Adipocyte (in vitro differentiated cells): ENCODE results near the gene NT5C1A.

Source experiments
- DNase-seq: peaks from one replicate; pipeline ENCODE4 v3.0.0-alpha.2; 2015; ENCODE audit warnings: low read depth
- H3K27me3 ChIP-seq: replicated peaks from 2 replicates; pipeline ENCODE4 v1.7.0; 2013; ENCODE audit warnings: mild to moderate bottlenecking, low read length, moderate library complexity; ENCODE audit not compliant: control insufficient read depth, insufficient read depth
- H3K36me3 ChIP-seq: 2 replicates; pipeline ENCODE4 v1.7.0; 2013; ENCODE audit warnings: low read length, mild to moderate bottlenecking, moderate library complexity; ENCODE audit not compliant: control insufficient read depth, insufficient read depth, severe bottlenecking
- H3K4me1 ChIP-seq: 2 replicates; pipeline ENCODE4 v1.7.0; 2013; ENCODE audit warnings: mild to moderate bottlenecking, low read length, moderate library complexity; ENCODE audit not compliant: control insufficient read depth, insufficient read depth
- H3K4me3 ChIP-seq: 2 replicates; pipeline ENCODE4 v1.7.0; 2013; ENCODE audit warnings: mild to moderate bottlenecking, low read length, moderate library complexity
- H3K9ac ChIP-seq: 2 replicates; pipeline ENCODE4 v1.7.0; 2013; ENCODE audit warnings: mild to moderate bottlenecking, low read length, moderate library complexity
- H3K9me3 ChIP-seq: 2 replicates; pipeline ENCODE4 v1.7.0; 2013; ENCODE audit warnings: mild to moderate bottlenecking, low read length, moderate library complexity; ENCODE audit not compliant: control insufficient read depth

The NT5C1A gene

GRCh38 chr1:39675220-39675619 is 3.3 kb upstream of the NT5C1A start:
- Histone ChIP-seq H3K36me3 (no peaks in the 10 kb centered on the region), H3K27me3 (peaks cover 54% of the 10 kb centered on the region), H3K4me3 (no peak overlapping the region), H3K9ac (no peak overlapping the region), H3K9me3 (peaks cover 15% of the 10 kb centered on the region), H3K4me1 (peaks cover 9% of the 10 kb centered on the region)
- no peak for DNase-seq

- peaks cover 68% of the 10 kb centered on the region for H3K27me3 ChIP-seq
- no peak overlapping the region for H3K4me3 ChIP-seq
- DNase-seq: no peak
- H3K9ac ChIP-seq: no peak overlapping the region
- H3K9me3 ChIP-seq: peaks cover 15% of the 10 kb centered on the region
- H3K36me3 ChIP-seq: no peaks in the 10 kb centered on the region
- H3K4me1 ChIP-seq: peaks cover 9% of the 10 kb centered on the region
Observed at GRCh38 chr1:39673215-39673614, 1.3 kb upstream of the NT5C1A start.

GRCh38 chr1:39672551-39672947 is 642 bp upstream of the NT5C1A start:
- DNase-seq: peak; percentile 28

GRCh38 chr1:39671433-39671792 is 494 bp downstream of the NT5C1A start:
- no peak overlapping the region for H3K9ac ChIP-seq
- H3K9me3 ChIP-seq: peaks cover 15% of the 10 kb centered on the region
- H3K4me3 ChIP-seq: peak overlapping the region; percentile 65
- H3K4me1 ChIP-seq: peaks cover 9% of the 10 kb centered on the region
- H3K36me3 ChIP-seq: no peaks in the 10 kb centered on the region
- peaks cover 73% of the 10 kb centered on the region for H3K27me3 ChIP-seq
- peak; percentile 37 for DNase-seq

More at GRCh38 chr1:39672551-39672947, 642 bp upstream of the NT5C1A start:
- Histone ChIP-seq H3K27me3 (peaks cover 73% of the 10 kb centered on the region), H3K4me1 (peaks cover 9% of the 10 kb centered on the region), H3K9me3 (peaks cover 15% of the 10 kb centered on the region), H3K4me3 (no peak overlapping the region), H3K36me3 (no peaks in the 10 kb centered on the region), H3K9ac (no peak overlapping the region)

DNA sequence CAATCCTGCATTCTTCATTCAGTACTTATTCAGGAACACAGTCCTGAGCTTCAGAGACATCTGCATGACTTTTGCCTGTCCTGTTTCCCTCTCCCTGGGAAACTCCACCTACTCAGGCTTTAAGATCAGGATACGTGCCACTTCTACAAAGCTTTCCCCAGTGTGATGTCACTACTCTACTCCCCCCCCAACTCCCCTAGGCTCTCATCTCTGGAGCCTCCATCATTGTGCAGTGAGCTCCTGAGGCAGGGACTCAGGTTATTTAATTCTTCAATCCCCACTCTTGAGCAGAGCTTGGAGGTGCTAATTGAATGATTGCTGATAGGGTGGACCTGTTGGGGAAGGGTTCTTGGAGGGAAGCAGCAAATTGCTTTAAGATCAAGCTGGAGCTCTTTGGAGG is 1.2 kb downstream of the NT5C1A start:
- Histone ChIP-seq H3K36me3 (no peaks in the 10 kb centered on the region), H3K4me3 (no peak overlapping the region), H3K4me1 (peaks cover 9% of the 10 kb centered on the region), H3K9ac (no peak overlapping the region), H3K27me3 (peaks cover 79% of the 10 kb centered on the region), H3K9me3 (peaks cover 15% of the 10 kb centered on the region)
- DNase-seq: no peak

GRCh38 chr1:39668894-39669293 is 3.0 kb downstream of the NT5C1A start:
- DNase-seq: no peak
- H3K36me3 ChIP-seq: no peaks in the 10 kb centered on the region
- H3K4me3 ChIP-seq: no peak overlapping the region

DNA sequence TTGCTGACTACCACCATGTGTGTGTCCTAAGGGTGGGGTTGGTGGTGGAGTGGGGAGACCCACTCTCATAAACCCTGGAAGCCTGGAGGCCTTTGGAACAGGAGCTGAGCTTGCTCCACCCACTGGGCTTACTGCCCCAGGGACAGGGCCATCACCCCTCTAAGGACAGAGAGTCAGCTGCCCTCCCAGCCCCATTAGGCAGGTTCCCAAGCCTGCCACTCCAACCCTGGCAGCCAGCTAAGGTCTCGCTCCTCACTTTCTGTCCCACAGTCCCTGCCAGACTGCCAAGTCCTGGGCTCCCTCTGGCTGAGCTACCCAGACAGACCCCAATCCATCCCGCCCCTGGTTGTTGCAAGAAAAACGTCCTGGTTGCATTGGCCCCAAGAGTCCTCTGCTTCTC is 3.8 kb downstream of the NT5C1A start:
- Histone ChIP-seq H3K4me3 (no peak overlapping the region), H3K36me3 (no peaks in the 10 kb centered on the region), H3K9ac (no peak overlapping the region), H3K27me3 (peaks cover 74% of the 10 kb centered on the region), H3K4me1 (peaks cover 9% of the 10 kb centered on the region), H3K9me3 (peaks cover 5% of the 10 kb centered on the region)
- DNase-seq: no peak

More at GRCh38 chr1:39668894-39669293, 3.0 kb downstream of the NT5C1A start:
- Histone ChIP-seq H3K4me1 (peaks cover 9% of the 10 kb centered on the region), H3K9me3 (peaks cover 13% of the 10 kb centered on the region), H3K27me3 (peaks cover 76% of the 10 kb centered on the region), H3K9ac (no peak overlapping the region)

DNA sequence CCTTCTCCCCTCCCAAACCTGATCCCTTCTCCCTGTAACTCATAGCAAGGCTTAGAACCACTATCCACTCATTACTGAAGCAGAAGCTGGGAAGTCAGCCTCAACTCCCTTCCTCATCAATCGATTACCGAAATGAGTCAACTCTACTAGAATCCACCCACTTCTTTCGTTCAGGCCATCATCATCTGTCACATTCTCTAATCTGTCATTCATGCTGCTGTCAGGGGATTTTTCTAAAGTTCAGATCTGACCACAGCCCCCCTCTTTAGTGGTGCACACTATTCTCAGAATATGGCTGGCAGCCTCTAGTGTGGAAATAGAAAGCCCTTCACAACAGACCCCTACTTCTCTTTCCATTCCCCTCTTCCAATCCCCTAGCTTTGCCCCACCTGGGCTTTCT is 5.1 kb downstream of the NT5C1A start:
- H3K36me3 ChIP-seq: no peaks in the 10 kb centered on the region
- no peak overlapping the region for H3K4me3 ChIP-seq
- peaks cover 4% of the 10 kb centered on the region for H3K4me1 ChIP-seq
- no peaks in the 10 kb centered on the region for H3K9me3 ChIP-seq
- DNase-seq: no peak
- H3K9ac ChIP-seq: no peak overlapping the region
- H3K27me3 ChIP-seq: peaks cover 76% of the 10 kb centered on the region

GRCh38 chr1:39663559-39663958 is 8.3 kb downstream of the NT5C1A start:
- DNase-seq: no peak
- H3K9ac ChIP-seq: no peak overlapping the region
- peaks cover 76% of the 10 kb centered on the region for H3K27me3 ChIP-seq

GRCh38 chr1:39662861-39663260 is 9.0 kb downstream of the NT5C1A start:
- Histone ChIP-seq H3K4me3 (no peak overlapping the region), H3K9me3 (no peaks in the 10 kb centered on the region), H3K36me3 (no peaks in the 10 kb centered on the region), H3K9ac (no peak overlapping the region), H3K27me3 (peaks cover 69% of the 10 kb centered on the region), H3K4me1 (no peaks in the 10 kb centered on the region)
- no peak for DNase-seq

More at GRCh38 chr1:39663559-39663958, 8.3 kb downstream of the NT5C1A start:
- Histone ChIP-seq H3K4me1 (no peaks in the 10 kb centered on the region), H3K4me3 (no peak overlapping the region), H3K9me3 (no peaks in the 10 kb centered on the region), H3K36me3 (no peaks in the 10 kb centered on the region)

DNA sequence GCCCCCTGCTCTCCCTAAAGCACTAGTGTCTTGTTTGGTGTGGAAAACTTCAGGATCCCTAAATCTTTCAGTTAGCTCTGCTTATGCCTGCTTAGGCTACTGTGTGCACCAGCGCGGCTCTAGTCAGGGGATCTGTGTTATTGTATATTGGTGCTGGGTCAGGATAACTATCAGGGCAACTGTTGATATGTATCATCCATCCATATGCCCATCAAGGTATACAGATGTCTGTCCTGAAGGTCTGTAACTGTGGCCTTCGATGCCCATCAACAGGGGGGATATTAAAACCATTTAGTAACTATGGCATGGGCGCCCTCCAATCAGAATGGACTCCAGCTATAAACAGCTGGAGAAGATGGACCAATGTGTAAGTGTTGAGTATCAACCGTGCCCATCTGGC is 12.4 kb downstream of the NT5C1A start:
- Histone ChIP-seq H3K9ac (no peak overlapping the region), H3K9me3 (no peaks in the 10 kb centered on the region), H3K4me1 (peaks cover 2% of the 10 kb centered on the region), H3K27me3 (peaks cover 64% of the 10 kb centered on the region), H3K36me3 (no peaks in the 10 kb centered on the region), H3K4me3 (no peak overlapping the region)
- no peak for DNase-seq

DNA sequence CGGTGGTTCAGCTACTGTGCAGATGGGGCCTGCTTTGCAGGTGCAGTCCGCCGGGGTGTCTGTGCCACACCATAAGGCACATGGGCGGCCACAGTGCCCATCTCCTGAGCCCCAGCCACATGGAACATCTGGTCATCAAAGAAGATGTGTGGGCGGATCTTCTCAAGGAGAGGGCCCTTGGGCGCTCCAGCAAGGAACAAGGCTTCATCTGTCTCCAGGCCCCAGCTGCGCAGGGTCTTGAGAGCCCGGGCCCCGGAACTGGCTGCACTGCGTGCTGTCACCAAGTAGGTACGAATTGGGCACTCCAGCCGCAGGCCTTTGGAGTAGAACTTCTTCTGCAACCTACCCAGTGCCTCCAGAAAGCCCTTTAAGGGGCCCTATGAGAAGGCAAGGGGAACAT is 12.8 kb downstream of the NT5C1A start:
- H3K36me3 ChIP-seq: no peaks in the 10 kb centered on the region
- no peak overlapping the region for H3K9ac ChIP-seq
- peaks cover 7% of the 10 kb centered on the region for H3K4me1 ChIP-seq
- no peak for DNase-seq
- no peaks in the 10 kb centered on the region for H3K9me3 ChIP-seq
- H3K27me3 ChIP-seq: peaks cover 64% of the 10 kb centered on the region
- no peak overlapping the region for H3K4me3 ChIP-seq
